Measurements from ENCODE around the gene CXCL6.

Gene CXCL6

GRCh38 chr4:73823760-73824159 is 12.7 kb upstream of the CXCL6 start:
- H3K9ac ChIP-seq (ENCODE audit: low read depth, low read length, poor library complexity, severe bottlenecking): no peak overlapping the region
- TF ChIP-seq CTCF (conservative IDR thresholded peaks at IDR 0.05; ENCODE audit: low read length) (no peak), EZH2phosphoT487 (IDR thresholded peaks at IDR 0.05; ENCODE audit: borderline replicate concordance) (no peak)
- no peaks in the 10 kb centered on the region for H3K79me2 ChIP-seq (ENCODE audit: insufficient read depth, low read length)
- no peaks in the 10 kb centered on the region for H4K20me1 ChIP-seq (ENCODE audit: insufficient read depth, low read length, poor library complexity, severe bottlenecking)
- peaks cover 9% of the 10 kb centered on the region for H3K9me3 ChIP-seq (ENCODE audit: insufficient read depth, low read depth, low read length)
- H3K4me1 ChIP-seq (ENCODE audit: insufficient read depth, low read length, poor library complexity, severe bottlenecking): no peaks in the 10 kb centered on the region
- H3K4me2 ChIP-seq (ENCODE audit: low read depth, low read length, poor library complexity, severe bottlenecking): no peak overlapping the region
- no peak overlapping the region for H3K4me3 ChIP-seq (ENCODE audit: low read length, poor library complexity, severe bottlenecking)
- no peaks in the 10 kb centered on the region for H3K27me3 ChIP-seq (ENCODE audit: insufficient read depth, low read length, poor library complexity, severe bottlenecking)
- H2AFZ ChIP-seq (ENCODE audit: low read length): no peak overlapping the region
- no peaks in the 10 kb centered on the region for H3K36me3 ChIP-seq (ENCODE audit: insufficient read depth, low read length)
- no peaks in the 10 kb centered on the region for H3K9me2 ChIP-seq (replicated peaks; ENCODE audit: low read depth, low read length)
- no peaks in the 10 kb centered on the region for H3F3A ChIP-seq (ENCODE audit: low read depth)

GRCh38 chr4:73828956-73829355 is 7.5 kb upstream of the CXCL6 start:
- H3K4me2 ChIP-seq (ENCODE audit: low read depth, low read length, poor library complexity, severe bottlenecking): no peak overlapping the region
- peaks cover 9% of the 10 kb centered on the region for H3K9me3 ChIP-seq (ENCODE audit: insufficient read depth, low read depth, low read length)
- no peaks in the 10 kb centered on the region for H3K36me3 ChIP-seq (ENCODE audit: insufficient read depth, low read length)
- peaks cover 20% of the 10 kb centered on the region for H3K4me1 ChIP-seq (ENCODE audit: insufficient read depth, low read length, poor library complexity, severe bottlenecking)
- no peak for TF ChIP-seq CTCF (conservative IDR thresholded peaks at IDR 0.05; ENCODE audit: low read length)
- no peak for TF ChIP-seq EZH2phosphoT487 (IDR thresholded peaks at IDR 0.05; ENCODE audit: borderline replicate concordance)
- H3F3A ChIP-seq (ENCODE audit: low read depth): no peaks in the 10 kb centered on the region
- H2AFZ ChIP-seq (ENCODE audit: low read length): no peak overlapping the region
- no peak overlapping the region for H3K9ac ChIP-seq (ENCODE audit: low read depth, low read length, poor library complexity, severe bottlenecking)
- no peaks in the 10 kb centered on the region for H3K79me2 ChIP-seq (ENCODE audit: insufficient read depth, low read length)
- no peak overlapping the region for H3K4me3 ChIP-seq (ENCODE audit: low read length, poor library complexity, severe bottlenecking)
- no peaks in the 10 kb centered on the region for H3K9me2 ChIP-seq (replicated peaks; ENCODE audit: low read depth, low read length)
- H3K27me3 ChIP-seq (ENCODE audit: insufficient read depth, low read length, poor library complexity, severe bottlenecking): no peaks in the 10 kb centered on the region
- H4K20me1 ChIP-seq (ENCODE audit: insufficient read depth, low read length, poor library complexity, severe bottlenecking): no peaks in the 10 kb centered on the region

- Histone ChIP-seq H3K9ac (ENCODE audit: low read depth, low read length, poor library complexity, severe bottlenecking) (no peak overlapping the region), H3K9me2 (replicated peaks; ENCODE audit: low read depth, low read length) (no peaks in the 10 kb centered on the region), H3F3A (ENCODE audit: low read depth) (no peaks in the 10 kb centered on the region), H3K4me3 (ENCODE audit: low read length, poor library complexity, severe bottlenecking) (no peak overlapping the region), H3K79me2 (ENCODE audit: insufficient read depth, low read length) (no peaks in the 10 kb centered on the region), H3K36me3 (ENCODE audit: insufficient read depth, low read length) (no peaks in the 10 kb centered on the region), H3K4me2 (ENCODE audit: low read depth, low read length, poor library complexity, severe bottlenecking) (no peak overlapping the region), H3K9me3 (ENCODE audit: insufficient read depth, low read depth, low read length) (peaks cover 9% of the 10 kb centered on the region), H4K20me1 (ENCODE audit: insufficient read depth, low read length, poor library complexity, severe bottlenecking) (no peaks in the 10 kb centered on the region), H3K4me1 (ENCODE audit: insufficient read depth, low read length, poor library complexity, severe bottlenecking) (peaks cover 20% of the 10 kb centered on the region), H2AFZ (ENCODE audit: low read length) (no peak overlapping the region), H3K27me3 (ENCODE audit: insufficient read depth, low read length, poor library complexity, severe bottlenecking) (no peaks in the 10 kb centered on the region)
- no peak for TF ChIP-seq CTCF (conservative IDR thresholded peaks at IDR 0.05; ENCODE audit: low read length)
- no peak for TF ChIP-seq EZH2phosphoT487 (IDR thresholded peaks at IDR 0.05; ENCODE audit: borderline replicate concordance)
These were observed 4.9 kb upstream of the CXCL6 start for GRCh38 chr4:73831569-73831968.
